Immature natural killer cell (primary cell): Measurements from ENCODE around the gene HMGXB3. TPM values are rescaled to one million over a fixed set of nuclear protein-coding genes. Genes with fewer than 3 reads are reported as not detected.

Experiments
- polyA plus RNA-seq, 3 donors: library from polyadenylated mRNA; unstranded; fragments of 300-500 nt; fragmentation: Illumina TruSeq; gene quantifications; one replicate each; pipeline ENCODE4 v1.2.3, GENCODE V29; 2021

Gene HMGXB3
- polyA plus RNA-seq, 3 donors from 2014 or later = 5.2 to 16.2 (median 12.7) TPM

Other genes starting within 250 kb of the HMGXB3 start
- gene PDE6A, start 55.9 kb upstream of the HMGXB3 start, polyA plus RNA-seq = not detected
- 1 to 10 TPM; 2.4 to 3.6 (median 2.4) TPM for gene SLC26A2, start 40.0 kb upstream of the HMGXB3 start, polyA plus RNA-seq
- gene TIGD6, start 85 bp upstream of the HMGXB3 start, polyA plus RNA-seq = 1 to 10 TPM in 2 of 3 donors, under 1 TPM in 1; 0.48 to 2.0 (median 1.1) TPM
- 10 to 100 TPM in 1 of 3 donors, 1 to 10 TPM in 1, under 1 TPM in 1; 0.82 to 10.4 (median 2.5) TPM for gene CSF1R, start 85.8 kb downstream of the HMGXB3 start, polyA plus RNA-seq
- gene PDGFRB, start 155.1 kb downstream of the HMGXB3 start, polyA plus RNA-seq = 10 to 100 TPM in 1 of 3 donors, 1 to 10 TPM in 2; 6.4 to 18.9 (median 7.1) TPM
- not detected for gene CDX1, start 166.0 kb downstream of the HMGXB3 start, polyA plus RNA-seq
- not detected for gene SLC6A7, start 189.3 kb downstream of the HMGXB3 start, polyA plus RNA-seq